A549 (cell line): ENCODE results near the gene NEURL2. TPM values are rescaled to one million over a fixed set of nuclear protein-coding genes. Genes with fewer than 3 reads are reported as not detected.

ENCODE experiments used
- ATAC-seq, 2 experiments: fragments of 200-7000 bp in 1 of 2; fragments of >200 bp in 1 of 2; cut with Nextera tagmentation in 1 of 2; cut with Tn5 transposase in 1 of 2; 3 replicates each; pipeline versions ENCODE4 v1.8.0 to v1.9.1; 2018 to 2020; ENCODE audit warnings: mild to moderate bottlenecking in 1 of 2, moderate library complexity in 1 of 2
- CTCF ChIA-PET: fragments of 300-600 bp; sonication (Branson Sonifier 250); formaldehyde crosslinking; extraction: SDS; loops from one replicate; lab custom pipeline; 2021; ENCODE audit warnings: antibody characterized with exemption, inconsistent platforms; lab: Yijun Ruan, JAX
- POLR2A ChIA-PET: fragments of 350-600 bp; formaldehyde crosslinking; extraction: SDS; loops from one replicate; lab custom pipeline; 2021; ENCODE audit warnings: antibody characterized with exemption, inconsistent platforms; lab: Yijun Ruan, JAX
- DNase-seq, 2 experiments: peaks; one replicate each; pipeline versions ENCODE4 v3.0.0 to v3.0.0-alpha.2; 2011 to 2016; ENCODE audit warnings: low read depth in 1 of 2, low spot score in 1 of 2
- FAIRE-seq: peaks from 2 replicates; lab custom pipeline; 2011; peaks lifted over from hg19 to GRCh38; lab: Jason Lieb, UNC
- H3K27ac ChIP-seq, 2 experiments: fragments of >200 bp; sonication (Bioruptor Twin); formaldehyde crosslinking; 3 replicates each; pipeline ENCODE4 v1.5.1; 2016 to 2017
- H3K4me1 ChIP-seq: fragments of >200 bp; sonication (Bioruptor Twin); formaldehyde crosslinking; 3 replicates; pipeline ENCODE4 v1.6.1; 2016
- H3K4me2 ChIP-seq: fragments of >200 bp; sonication (Bioruptor Twin); formaldehyde crosslinking; 3 replicates; pipeline ENCODE4 v1.6.1; 2016
- H3K4me3 ChIP-seq: fragments of >200 bp; sonication (Bioruptor Twin); formaldehyde crosslinking; 3 replicates; pipeline ENCODE4 v1.5.1; 2016
- H3K9me3 ChIP-seq: fragments of >200 bp; sonication (Bioruptor Twin); formaldehyde crosslinking; 3 replicates; pipeline ENCODE4 v1.6.1; 2016
- CBX8 ChIP-seq: fragments of 200-600 bp; sonication (generic); IDR thresholded peaks from 2 replicates; pipeline ENCODE4 v1.6.1; 2016
- EHF ChIP-seq: fragments of 250-450 bp; sonication (Bioruptor Pico); IDR thresholded peaks from 2 replicates; pipeline ENCODE4 v1.5.0; 2020; ENCODE audit warnings: mild to moderate bottlenecking
- EP300 ChIP-seq, 2 experiments: fragments of >200 bp; sonication (Bioruptor Twin); formaldehyde crosslinking; IDR thresholded peaks; 2 replicates in 1 of 2; 3 replicates in 1 of 2; pipeline ENCODE4 v1.6.1; 2016 to 2017
- FOSB ChIP-seq: fragments of 250-450 bp; sonication (Bioruptor Pico); IDR thresholded peaks from 2 replicates; pipeline ENCODE4 v1.5.0; 2020; ENCODE audit warnings: mild to moderate bottlenecking, moderate library complexity
- FOSL2 ChIP-seq, 2 experiments: fragments of 450-650 bp in 1 of 2; fragments of >200 bp in 1 of 2; sonication (Bioruptor Twin) in 1 of 2; formaldehyde crosslinking; IDR thresholded peaks; 2 replicates each; pipeline versions ENCODE4 v1.5.0 to v1.6.1; 2016 to 2020; ENCODE audit warnings: mild to moderate bottlenecking in 1 of 2, moderate library complexity in 1 of 2
- HOXA7 ChIP-seq: fragments of 250-450 bp; sonication (Bioruptor Pico); IDR thresholded peaks from 2 replicates; pipeline ENCODE4 v1.5.0; 2020; ENCODE audit warnings: mild to moderate bottlenecking, moderate library complexity
- HOXB13 ChIP-seq: fragments of 250-450 bp; sonication (Bioruptor Pico); IDR thresholded peaks from 2 replicates; pipeline ENCODE4 v1.5.0; 2020; ENCODE audit warnings: low read depth, mild to moderate bottlenecking, moderate library complexity
- JUN ChIP-seq, 2 experiments: fragments of >200 bp; sonication (Bioruptor Twin); formaldehyde crosslinking; IDR thresholded peaks; 2 replicates in 1 of 2; 3 replicates in 1 of 2; pipeline ENCODE4 v1.6.1; 2016 to 2017
- JUNB ChIP-seq: fragments of >200 bp; sonication (Bioruptor Twin); formaldehyde crosslinking; IDR thresholded peaks from 2 replicates; pipeline ENCODE4 v1.6.1; 2016
- KDM1A ChIP-seq: fragments of 200-600 bp; sonication (generic); IDR thresholded peaks from 2 replicates; pipeline ENCODE4 v1.6.1; 2016; ENCODE audit warnings: low read depth, mild to moderate bottlenecking
- MAX ChIP-seq: IDR thresholded peaks from 2 replicates; pipeline ENCODE4 v1.6.1; 2012
- MAZ ChIP-seq: fragments of 150-350 bp; IDR thresholded peaks from 2 replicates; pipeline ENCODE4 v1.6.1; 2014; ENCODE audit warnings: antibody characterized with exemption, low read depth, low read length, borderline replicate concordance
- PBX3 ChIP-seq: IDR thresholded peaks from 2 replicates; pipeline ENCODE4 v1.6.1; 2012
- POLR2A ChIP-seq: IDR thresholded peaks from 2 replicates; pipeline ENCODE4 v1.6.1; 2012; ENCODE audit warnings: mild to moderate bottlenecking, low read length
- POLR2AphosphoS2 ChIP-seq: conservative IDR thresholded peaks from 2 replicates; pipeline ENCODE4 v1.6.1; 2012; ENCODE audit warnings: low read length, improper control_type of control experiment, inconsistent platforms
- RAD21 ChIP-seq, 2 experiments: fragments of >200 bp in 1 of 2; sonication (Bioruptor Twin) in 1 of 2; formaldehyde crosslinking in 1 of 2; IDR thresholded peaks in 1 of 2; conservative IDR thresholded peaks in 1 of 2; 2 replicates in 1 of 2; 3 replicates in 1 of 2; pipeline ENCODE4 v1.6.1; 2012 to 2018; ENCODE audit warnings: inconsistent platforms in 1 of 2
- RFX5 ChIP-seq: fragments of 450-650 bp; IDR thresholded peaks from 2 replicates; pipeline ENCODE4 v1.7.1; 2014; ENCODE audit warnings: antibody characterized with exemption, mild to moderate bottlenecking, moderate library complexity
- RNF2 ChIP-seq: fragments of 200-600 bp; sonication (generic); IDR thresholded peaks from 2 replicates; pipeline ENCODE4 v1.6.1; 2016; ENCODE audit warnings: low read depth, mild to moderate bottlenecking, antibody characterized with exemption, moderate library complexity, borderline replicate concordance
- TFCP2L1 ChIP-seq: fragments of 250-450 bp; sonication (Bioruptor Pico); IDR thresholded peaks from 2 replicates; pipeline ENCODE4 v1.5.0; 2021; ENCODE audit warnings: mild to moderate bottlenecking
- WGBS: methylation state at CpG from one replicate; pipeline ENCODE4 v1.1.6; 2017; ENCODE audit errors: missing lambda C conversion rate; 5-methylcytosine and 5-hydroxymethylcytosine counted together
- polyA plus RNA-seq, 4 experiments: library from polyadenylated mRNA; depleted of rRNA in 3 of 4; stranded (reverse); fragments of >200 nt; fragmentation: RNase III in 1 of 4; extraction: RNeasy Plus Mini Kit Qiagen cat#74134 plus additional on column Dnase treatment in 1 of 4; gene quantifications; 2 replicates in 3 of 4; 3 replicates in 1 of 4; pipeline ENCODE4 v1.2.3, GENCODE V29; 2011 to 2017
- TF ChIP-seq, protein P1 (sequence below): fragments of >200 bp; sonication (Bioruptor Twin); formaldehyde crosslinking; IDR thresholded peaks from 3 replicates; pipeline ENCODE4 v1.6.1; 2016
- TF ChIP-seq, protein P2 (sequence below): fragments of 450-650 bp; IDR thresholded peaks from 2 replicates; pipeline ENCODE4 v1.6.1; 2014; ENCODE audit warnings: antibody characterized with exemption
- TF ChIP-seq, protein P3 (sequence below): fragments of 200-600 bp; sonication (generic); IDR thresholded peaks from 2 replicates; pipeline ENCODE4 v1.6.1; 2016; ENCODE audit warnings: antibody characterized with exemption, mild to moderate bottlenecking, moderate library complexity

NEURL2 gene
- polyA plus RNA-seq, 2 of the 4 experiments (the other 2 are of a cell fraction) = 0.57 to 1.4 TPM

- no peak overlapping the region for H3K4me3 ChIP-seq
- H3K4me2 ChIP-seq = no peak overlapping the region
- peaks cover 16% of the 10 kb centered on the region for H3K4me1 ChIP-seq
- POLR2A ChIA-PET = interaction anchor here (0.7 kb wide), 1 partner anchor 20 kb away, joined by 3 read pairs; no protein-coding TSS in a partner anchor
- 82% methylated on average over 2 of the region's 2 CpGs for WGBS
- TF ChIP-seq RAD21 (conservative IDR thresholded peaks at IDR 0.05 in 1 of 2, IDR thresholded peaks at IDR 0.05 in 1 of 2) (no peak), FOSB (no peak), MAZ (no peak), JUNB (no peak), EHF (no peak), MAX (no peak), KDM1A (no peak)
- CTCF ChIA-PET = interaction anchor here (1.0 to 3.2 kb wide), 5 partner anchors 11 to 49 kb away, joined by 3 to 22 read pairs (median 5); no protein-coding TSS in a partner anchor
- no peak for DNase-seq
- no peak for FAIRE-seq
- no peak overlapping the region for H3K27ac ChIP-seq
- no peaks in the 10 kb centered on the region for H3K9me3 ChIP-seq
- no peak for ATAC-seq
Observed at GRCh38 chr20:45937765-45938164, 46.8 kb upstream of the NEURL2 start.

GRCh38 chr20:45935416-45936046 lies 44.5 kb upstream of the NEURL2 start:
- Histone ChIP-seq H3K27ac (peak overlapping the region; percentile 62 to 99), H3K4me3 (peak overlapping the region; percentile 78)
- DNase-seq = peak in 1 of 2 experiments; percentile 19
- ATAC-seq = peak; percentile 23 to 37; a peak in 5 of 6 replicates
- TF ChIP-seq RFX5 (0 out of 2 replicates have a peak, but pooled peaks have one; percentile 20), CBX8 (no peak), FOSL2 (IDR thresholded peaks at IDR 0.05) (no peak), FOSL2 (CRISPR knock-in tag; IDR thresholded peaks at IDR 0.05) (peak; percentile 51; the same call in 1 of the 2 replicates), RNF2 (no peak), HOXA7 (CRISPR knock-in tag) (peak; percentile 21; the same call in 1 of the 2 replicates)
- TF ChIP-seq, all 56 proteins: peak for 3
- Histone ChIP-seq H3K4me2 (peak overlapping the region; percentile 89), H3K4me1 (peaks cover 16% of the 10 kb centered on the region), H3K9me3 (no peaks in the 10 kb centered on the region)
- ChIA-PET CTCF (interaction anchor here (3.2 kb wide), 1 partner anchor 27 kb away, joined by 18 read pairs; no protein-coding TSS in a partner anchor), POLR2A (interaction anchor here (0.6 to 3.2 kb wide), 20 partner anchors 9 to 759 kb away, joined by 3 to 31 read pairs (median 5); partner anchors contain the start of genes CTSA, NEURL2, SNX21 and ZNF335)
- no peak for FAIRE-seq
- WGBS = 13% methylated on average over 21 of the region's 21 CpGs

DNA sequence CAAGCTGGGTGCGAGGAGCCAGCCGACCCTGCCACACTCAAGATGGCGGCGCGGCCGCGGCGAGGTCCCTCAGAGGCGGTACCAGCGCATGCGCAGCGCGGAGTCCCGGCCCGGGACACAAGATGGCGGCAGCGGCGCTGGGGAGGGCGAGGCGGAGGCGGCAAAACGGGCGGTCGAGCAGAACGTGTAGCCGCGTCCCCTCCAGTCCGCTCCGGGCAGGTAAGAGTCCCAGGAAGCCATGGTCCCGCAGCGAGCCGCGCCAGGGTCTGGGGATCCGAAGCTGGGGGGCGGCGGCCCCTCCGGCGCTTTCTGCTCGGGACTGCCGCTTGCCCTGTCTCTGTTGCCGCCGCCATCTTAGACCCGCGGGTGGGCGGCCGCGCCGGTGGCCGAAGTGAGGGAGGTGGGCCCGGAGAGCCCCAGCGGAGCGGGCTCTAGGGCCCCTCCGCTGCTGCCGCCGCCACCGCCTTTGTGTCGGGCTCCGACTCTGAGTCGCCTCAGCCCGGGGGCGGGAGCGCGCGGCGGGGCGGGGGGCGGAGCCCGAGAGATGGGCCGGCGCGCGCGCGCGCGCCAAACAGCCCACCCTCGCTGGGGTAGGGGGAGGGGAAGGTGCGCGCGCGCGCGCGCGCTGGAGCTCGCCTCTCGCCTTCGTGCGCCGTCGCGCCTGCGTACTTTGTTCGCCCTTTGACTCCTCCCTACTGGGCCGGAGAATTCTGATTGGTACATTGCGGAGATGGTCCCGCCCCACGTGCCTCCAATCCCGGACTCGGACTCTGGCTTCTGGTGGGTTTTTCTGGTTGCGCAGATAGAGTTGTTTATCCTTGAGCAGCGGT lies 43.8 kb upstream of the NEURL2 start, which contains the start of gene PCIF1:
Gene PCIF1 (plus strand): TSS at position 98 of the 830 bp plus-strand sequence. CDS start 4,317 bp downstream, outside the sequence.
- Histone ChIP-seq H3K9me3 (no peaks in the 10 kb centered on the region), H3K4me2 (peak within 1 kb of the TSS; percentile 89), H3K4me1 (peaks cover 16% of the 10 kb centered on the region), H3K27ac (peak within 1 kb of the TSS; percentile 98 to 99), H3K4me3 (peak within 1 kb of the TSS; percentile 78)
- CTCF ChIA-PET = interaction anchor here (0.6 to 3.2 kb wide), 7 partner anchors 17 to 136 kb away, joined by 3 to 18 read pairs (median 6); no protein-coding TSS in a partner anchor
- ATAC-seq = peak; percentile 80 to 85
- under 1% methylated on average over 25 of the region's 102 CpGs for WGBS
- DNase-seq = peak; percentile 96 to 99
- POLR2A ChIA-PET = interaction anchor here (0.6 to 3.2 kb wide), 23 partner anchors 10 to 515 kb away, joined by 3 to 31 read pairs (median 5); partner anchors contain the start of genes CTSA, NEURL2, SNX21 and ZNF335
- no peak for FAIRE-seq
- TF ChIP-seq PBX3 (0 out of 2 replicates have a peak, but pooled peaks have one; percentile 11), KDM1A (no peak), TFCP2L1 (CRISPR knock-in tag) (peak; percentile 95; the same call in 1 of the 2 replicates), JUN (IDR thresholded peaks at IDR 0.05) (peak; percentile 95 to 98), POLR2A (peak; percentile 93), EP300 (IDR thresholded peaks at IDR 0.05) (0 out of 5 replicates have a peak, but pooled peaks of 1 of the 2 experiments have one; percentile 7), POLR2AphosphoS2 (0 out of 2 replicates have a peak, but pooled peaks have one; percentile 33), MAX (peak; percentile 59; the same call in 1 of the 2 replicates), HOXB13 (CRISPR knock-in tag) (no peak)
- TF ChIP-seq, protein P1, sequence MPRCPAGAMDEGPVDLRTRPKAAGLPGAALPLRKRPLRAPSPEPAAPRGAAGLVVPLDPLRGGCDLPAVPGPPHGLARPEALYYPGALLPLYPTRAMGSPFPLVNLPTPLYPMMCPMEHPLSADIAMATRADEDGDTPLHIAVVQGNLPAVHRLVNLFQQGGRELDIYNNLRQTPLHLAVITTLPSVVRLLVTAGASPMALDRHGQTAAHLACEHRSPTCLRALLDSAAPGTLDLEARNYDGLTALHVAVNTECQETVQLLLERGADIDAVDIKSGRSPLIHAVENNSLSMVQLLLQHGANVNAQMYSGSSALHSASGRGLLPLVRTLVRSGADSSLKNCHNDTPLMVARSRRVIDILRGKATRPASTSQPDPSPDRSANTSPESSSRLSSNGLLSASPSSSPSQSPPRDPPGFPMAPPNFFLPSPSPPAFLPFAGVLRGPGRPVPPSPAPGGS = peak; percentile 89; the same call in 2 of the 3 replicates
- TF ChIP-seq, protein P2, sequence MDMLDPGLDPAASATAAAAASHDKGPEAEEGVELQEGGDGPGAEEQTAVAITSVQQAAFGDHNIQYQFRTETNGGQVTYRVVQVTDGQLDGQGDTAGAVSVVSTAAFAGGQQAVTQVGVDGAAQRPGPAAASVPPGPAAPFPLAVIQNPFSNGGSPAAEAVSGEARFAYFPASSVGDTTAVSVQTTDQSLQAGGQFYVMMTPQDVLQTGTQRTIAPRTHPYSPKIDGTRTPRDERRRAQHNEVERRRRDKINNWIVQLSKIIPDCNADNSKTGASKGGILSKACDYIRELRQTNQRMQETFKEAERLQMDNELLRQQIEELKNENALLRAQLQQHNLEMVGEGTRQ = peak; percentile 91
- TF ChIP-seq, protein P3, sequence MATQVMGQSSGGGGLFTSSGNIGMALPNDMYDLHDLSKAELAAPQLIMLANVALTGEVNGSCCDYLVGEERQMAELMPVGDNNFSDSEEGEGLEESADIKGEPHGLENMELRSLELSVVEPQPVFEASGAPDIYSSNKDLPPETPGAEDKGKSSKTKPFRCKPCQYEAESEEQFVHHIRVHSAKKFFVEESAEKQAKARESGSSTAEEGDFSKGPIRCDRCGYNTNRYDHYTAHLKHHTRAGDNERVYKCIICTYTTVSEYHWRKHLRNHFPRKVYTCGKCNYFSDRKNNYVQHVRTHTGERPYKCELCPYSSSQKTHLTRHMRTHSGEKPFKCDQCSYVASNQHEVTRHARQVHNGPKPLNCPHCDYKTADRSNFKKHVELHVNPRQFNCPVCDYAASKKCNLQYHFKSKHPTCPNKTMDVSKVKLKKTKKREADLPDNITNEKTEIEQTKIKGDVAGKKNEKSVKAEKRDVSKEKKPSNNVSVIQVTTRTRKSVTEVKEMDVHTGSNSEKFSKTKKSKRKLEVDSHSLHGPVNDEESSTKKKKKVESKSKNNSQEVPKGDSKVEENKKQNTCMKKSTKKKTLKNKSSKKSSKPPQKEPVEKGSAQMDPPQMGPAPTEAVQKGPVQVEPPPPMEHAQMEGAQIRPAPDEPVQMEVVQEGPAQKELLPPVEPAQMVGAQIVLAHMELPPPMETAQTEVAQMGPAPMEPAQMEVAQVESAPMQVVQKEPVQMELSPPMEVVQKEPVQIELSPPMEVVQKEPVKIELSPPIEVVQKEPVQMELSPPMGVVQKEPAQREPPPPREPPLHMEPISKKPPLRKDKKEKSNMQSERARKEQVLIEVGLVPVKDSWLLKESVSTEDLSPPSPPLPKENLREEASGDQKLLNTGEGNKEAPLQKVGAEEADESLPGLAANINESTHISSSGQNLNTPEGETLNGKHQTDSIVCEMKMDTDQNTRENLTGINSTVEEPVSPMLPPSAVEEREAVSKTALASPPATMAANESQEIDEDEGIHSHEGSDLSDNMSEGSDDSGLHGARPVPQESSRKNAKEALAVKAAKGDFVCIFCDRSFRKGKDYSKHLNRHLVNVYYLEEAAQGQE = peak; percentile 20; the same call in 1 of the 2 replicates
